Left lung (tissue), 10 donors: Measurements from ENCODE around the gene PIK3R3. TPM values are rescaled to one million over a fixed set of nuclear protein-coding genes. Genes with fewer than 3 reads are reported as not detected.

Experiments
- ATAC-seq: fragments of 200-7000 bp; cut with Tn5 transposase; one replicate; pipeline ENCODE4 v1.9.1; 2020; ENCODE audit warnings: moderate library complexity
- DNase-seq, 4 donors: peaks; one replicate each; pipeline ENCODE4 v3.0.0-alpha.2; 2013 to 2020
- H3K27ac ChIP-seq, 2 donors: fragments of 200-600 bp; sonication (generic) in 1 of 2; one replicate each; pipeline versions ENCODE4 v1.5.0 to v1.8.0; 2020 to 2021
- H3K27me3 ChIP-seq, 2 donors: fragments of 200-600 bp; sonication (generic) in 1 of 2; one replicate each; pipeline versions ENCODE4 v1.5.0 to v1.8.0; 2020 to 2021
- H3K36me3 ChIP-seq, 2 donors: fragments of 200-600 bp; sonication (generic) in 1 of 2; one replicate each; pipeline versions ENCODE4 v1.5.0 to v1.8.0; 2020 to 2021
- H3K4me1 ChIP-seq, 2 donors: fragments of 200-600 bp; one replicate each; pipeline ENCODE4 v1.8.0; 2021
- H3K4me3 ChIP-seq, 2 donors: fragments of 200-600 bp; sonication (generic) in 1 of 2; one replicate each; pipeline versions ENCODE4 v1.5.0 to v1.8.0; 2020 to 2021; ENCODE audit warnings: mild to moderate bottlenecking in 1 of 2
- H3K9me3 ChIP-seq, 2 donors: fragments of 200-600 bp; sonication (generic) in 1 of 2; one replicate each; pipeline versions ENCODE4 v1.5.0 to v1.8.0; 2020 to 2021
- intact Hi-C, 2 donors: fragments of 100-400 bp; cut with DNase I; formaldehyde crosslinking; loops; one replicate each; pipeline versions ENCODE4 v1.11.2 to v1.14.2; 2022
- polyA plus RNA-seq, 6 donors: library from polyadenylated mRNA; unstranded; fragments of 120-200 nt; gene quantifications; one replicate each; pipeline ENCODE4 v1.2.1, GENCODE V29; 2013; ENCODE audit not compliant: insufficient read length in 6 of 6
- total RNA-seq, 2 donors: library from RNA; stranded (reverse); fragmentation: NEBNext Ultra II Directional; extraction: Animal tissue kit (Norgen Biotek cat#: 25700); gene quantifications; one replicate each; pipeline ENCODE4 v1.2.1, GENCODE V29; 2021
- TF ChIP-seq, protein P1 (sequence below), 2 donors: fragments of 200-600 bp; sonication (generic) in 1 of 2; IDR thresholded peaks; one replicate each; pipeline versions ENCODE4 v1.5.0 to v1.8.0; 2021; ENCODE audit warnings: antibody characterized with exemption in 2 of 2
- donor health status: DM: no; HTN: yes; CAD: no.
- donor health status: DM: no; HTN: no; CAD: no.

PIK3R3 gene
- total and polyA plus RNA-seq, 8 donors: 15.2 to 46.5 (median 22.6) TPM

DNA sequence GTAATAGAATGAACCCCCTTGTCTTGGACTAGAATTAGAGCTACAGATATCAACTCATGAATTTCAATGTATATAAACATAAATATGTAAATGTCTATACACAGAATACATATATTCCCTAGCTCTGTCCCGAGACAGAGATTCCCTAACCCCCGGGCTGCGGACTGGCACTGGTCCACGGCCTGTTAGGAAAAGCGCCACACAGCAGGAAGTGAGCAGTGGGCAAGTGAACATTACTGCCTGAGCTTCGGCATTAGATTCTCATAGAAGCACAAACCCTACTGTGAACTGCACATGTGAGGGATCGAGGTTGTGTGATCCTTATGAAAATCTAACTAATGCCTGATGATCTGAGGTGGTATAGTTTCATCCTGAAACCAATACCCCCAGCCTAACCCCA is 51.2 kb downstream of the PIK3R3 start:
- Histone ChIP-seq H3K4me3 (no peak overlapping the region), H3K9me3 (no peaks in the 10 kb centered on the region), H3K27me3 (no peaks in the 10 kb centered on the region), H3K27ac (no peak overlapping the region), H3K4me1 (no peaks in the 10 kb centered on the region), H3K36me3 (no peaks in the 10 kb centered on the region)
- TF ChIP-seq, protein P1, sequence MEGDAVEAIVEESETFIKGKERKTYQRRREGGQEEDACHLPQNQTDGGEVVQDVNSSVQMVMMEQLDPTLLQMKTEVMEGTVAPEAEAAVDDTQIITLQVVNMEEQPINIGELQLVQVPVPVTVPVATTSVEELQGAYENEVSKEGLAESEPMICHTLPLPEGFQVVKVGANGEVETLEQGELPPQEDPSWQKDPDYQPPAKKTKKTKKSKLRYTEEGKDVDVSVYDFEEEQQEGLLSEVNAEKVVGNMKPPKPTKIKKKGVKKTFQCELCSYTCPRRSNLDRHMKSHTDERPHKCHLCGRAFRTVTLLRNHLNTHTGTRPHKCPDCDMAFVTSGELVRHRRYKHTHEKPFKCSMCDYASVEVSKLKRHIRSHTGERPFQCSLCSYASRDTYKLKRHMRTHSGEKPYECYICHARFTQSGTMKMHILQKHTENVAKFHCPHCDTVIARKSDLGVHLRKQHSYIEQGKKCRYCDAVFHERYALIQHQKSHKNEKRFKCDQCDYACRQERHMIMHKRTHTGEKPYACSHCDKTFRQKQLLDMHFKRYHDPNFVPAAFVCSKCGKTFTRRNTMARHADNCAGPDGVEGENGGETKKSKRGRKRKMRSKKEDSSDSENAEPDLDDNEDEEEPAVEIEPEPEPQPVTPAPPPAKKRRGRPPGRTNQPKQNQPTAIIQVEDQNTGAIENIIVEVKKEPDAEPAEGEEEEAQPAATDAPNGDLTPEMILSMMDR (IDR thresholded peaks at IDR 0.05): no peak
- intact Hi-C loops: no loop called here
- DNase-seq: no peak
- no peak for ATAC-seq

DNA sequence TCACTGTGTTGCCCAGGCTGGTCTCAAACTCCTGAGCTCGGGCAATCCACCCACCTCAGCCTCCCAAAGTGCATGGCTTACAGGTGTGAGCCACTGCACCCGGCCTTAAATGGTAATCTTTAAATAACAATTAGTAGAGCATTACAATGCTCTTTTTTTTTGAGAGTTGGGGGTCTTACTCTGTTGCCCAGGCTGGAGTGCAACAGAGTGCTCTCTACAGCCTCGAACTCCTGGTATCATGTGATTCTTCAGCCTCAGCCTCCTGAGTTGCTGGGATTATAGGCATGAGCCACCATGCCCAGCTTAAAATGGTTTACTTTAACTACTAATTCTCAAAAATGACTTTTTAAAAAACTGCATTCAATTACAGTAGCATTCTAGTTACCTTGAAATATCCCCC is 52.2 kb downstream of the PIK3R3 start:
- Histone ChIP-seq H3K4me3 (no peak overlapping the region), H3K9me3 (no peaks in the 10 kb centered on the region), H3K4me1 (no peaks in the 10 kb centered on the region), H3K27me3 (no peaks in the 10 kb centered on the region), H3K36me3 (peaks cover 0 to 6% of the 10 kb centered on the region in 2 donors), H3K27ac (no peak overlapping the region)
- intact Hi-C loops: no loop called here
- TF ChIP-seq, protein P1 (IDR thresholded peaks at IDR 0.05): no peak
- no peak for DNase-seq
- ATAC-seq: no peak

DNA sequence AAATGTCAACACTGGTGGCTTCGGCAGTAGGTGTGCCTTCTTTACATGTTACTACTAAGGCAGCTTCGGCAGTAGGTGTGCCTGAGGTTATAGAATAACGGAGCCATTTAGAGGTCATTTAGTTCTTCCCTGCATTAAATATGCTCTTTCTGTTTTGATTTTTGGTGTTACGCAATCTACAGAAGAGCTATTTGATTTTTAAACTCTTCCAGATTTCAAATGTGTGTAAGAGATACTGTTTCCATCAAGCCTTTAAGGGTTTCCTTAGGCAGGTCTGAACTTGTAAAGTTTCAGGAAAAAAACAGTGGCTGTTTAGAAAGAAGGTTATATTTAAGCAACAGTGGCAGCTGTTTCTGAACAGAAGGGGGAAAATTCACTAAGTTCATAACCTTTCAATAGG is 54.8 kb downstream of the PIK3R3 start:
- TF ChIP-seq, protein P1 (IDR thresholded peaks at IDR 0.05): no peak
- DNase-seq (no peak), ATAC-seq (no peak)
- H3K4me1 ChIP-seq: no peaks in the 10 kb centered on the region
- intact Hi-C loops: no loop called here
- no peak overlapping the region for H3K4me3 ChIP-seq
- H3K36me3 ChIP-seq: peaks cover 0 to 11% of the 10 kb centered on the region in 2 donors
- H3K9me3 ChIP-seq: no peaks in the 10 kb centered on the region
- H3K27me3 ChIP-seq: no peaks in the 10 kb centered on the region
- no peak overlapping the region for H3K27ac ChIP-seq

DNA sequence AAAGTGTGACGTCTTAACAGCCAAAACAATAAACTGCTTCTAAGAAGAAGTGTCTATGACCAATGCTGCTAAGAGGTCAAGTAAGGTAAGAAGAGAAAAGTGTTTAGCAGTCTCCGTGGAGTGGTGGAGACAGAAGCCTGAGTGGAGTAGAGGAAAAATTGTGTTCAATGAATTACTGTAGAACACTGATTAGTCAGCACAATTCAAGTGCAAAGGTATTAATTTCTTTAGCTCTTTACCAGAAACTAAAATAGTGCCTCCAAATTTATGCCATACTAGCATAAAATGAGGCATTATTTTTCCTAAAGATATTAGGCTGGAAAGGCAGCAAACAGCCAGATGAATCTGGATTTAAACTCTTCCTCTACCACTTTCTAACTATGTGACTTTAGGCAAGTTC is 56.1 kb downstream of the PIK3R3 start:
- Histone ChIP-seq H3K4me1 (no peaks in the 10 kb centered on the region), H3K4me3 (no peak overlapping the region), H3K9me3 (no peaks in the 10 kb centered on the region), H3K36me3 (peaks cover 0 to 11% of the 10 kb centered on the region in 2 donors), H3K27ac (no peak overlapping the region), H3K27me3 (no peaks in the 10 kb centered on the region)
- intact Hi-C loops: no loop called here
- ATAC-seq (no peak), DNase-seq (no peak)
- TF ChIP-seq, protein P1 (IDR thresholded peaks at IDR 0.05): no peak

DNA sequence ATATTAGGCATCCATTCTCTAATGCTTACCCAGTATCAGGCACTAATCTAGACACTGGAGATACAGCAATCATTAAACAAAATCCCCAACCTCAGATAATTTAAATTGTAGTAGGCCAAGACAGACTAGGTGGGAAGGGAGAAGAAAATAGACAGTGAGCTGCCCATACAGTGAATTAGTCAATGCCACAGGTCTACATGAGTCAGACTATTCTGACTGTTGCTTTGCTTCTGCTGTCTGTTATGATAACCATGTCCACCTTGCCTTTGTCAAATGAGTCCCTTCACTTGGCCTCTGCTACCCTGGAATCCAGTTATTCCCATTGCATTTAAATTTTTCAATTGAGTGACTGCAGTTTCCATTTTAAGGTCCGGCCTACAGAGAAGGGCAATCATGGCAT is 59.5 kb downstream of the PIK3R3 start:
- DNase-seq (no peak), ATAC-seq (no peak)
- intact Hi-C loops: no loop called here
- Histone ChIP-seq H3K4me3 (no peak overlapping the region), H3K27me3 (no peaks in the 10 kb centered on the region), H3K9me3 (no peaks in the 10 kb centered on the region), H3K4me1 (peaks cover 0 to 12% of the 10 kb centered on the region in 2 donors), H3K27ac (no peak overlapping the region), H3K36me3 (peaks cover 0 to 22% of the 10 kb centered on the region in 2 donors)
- TF ChIP-seq, protein P1 (IDR thresholded peaks at IDR 0.05): no peak
